Stimulated activated CD4-positive, alpha-beta T cell treated with anti-CD3 and anti-CD28 coated beads, Interleukin-12 subunit alpha, Interleukin-12 subunit beta, amount 100 ng/mL, for 24 hours (primary cell): ENCODE data around the gene NTN3.

Experiments used
- DNase-seq, 2 experiments: peaks; one replicate each; pipeline ENCODE4 v3.0.0-alpha.2; 2020; ENCODE audit warnings: low read depth in 2 of 2

The NTN3 gene

DNA sequence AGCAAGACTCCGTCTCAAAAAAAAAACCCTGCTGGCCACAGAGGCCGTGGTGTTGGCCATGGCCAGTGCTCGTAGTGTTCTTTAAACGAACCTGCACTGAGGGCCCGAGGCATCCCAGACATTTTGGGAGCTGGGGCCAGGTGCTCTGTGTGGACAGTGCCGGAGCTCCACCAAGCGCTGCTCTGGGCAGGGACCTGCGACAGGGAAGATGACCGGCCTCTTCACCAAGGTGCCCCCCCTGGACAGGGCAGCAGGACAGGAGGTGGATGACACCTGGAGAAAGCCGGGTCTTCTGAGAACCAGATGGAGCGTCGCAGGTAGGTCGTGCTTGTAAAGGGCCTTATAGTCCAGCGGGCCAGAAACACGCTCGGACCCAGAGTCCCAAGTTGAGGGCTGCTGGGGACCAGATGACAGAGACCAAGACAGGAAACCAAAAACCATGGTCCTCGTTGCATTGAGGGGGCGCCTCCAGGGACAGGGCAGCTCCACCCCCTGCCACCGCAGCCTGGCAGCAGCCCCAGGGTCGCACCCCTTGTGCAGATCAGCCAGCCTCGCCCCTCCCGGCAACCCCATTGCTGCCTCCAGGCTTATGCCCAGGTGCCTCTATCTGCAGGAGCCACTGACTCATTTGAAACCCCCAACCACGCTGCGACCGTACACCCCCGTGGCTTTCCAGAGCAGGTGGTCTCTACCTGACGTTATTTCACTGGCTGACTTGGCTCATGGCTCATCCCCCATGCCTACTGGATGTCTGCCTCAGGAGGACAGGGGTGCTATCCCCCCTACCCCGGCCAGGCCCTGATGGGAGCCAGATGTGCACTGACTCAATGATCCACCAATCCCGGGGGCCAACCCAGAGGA is 4.2 kb upstream of the NTN3 start:
- no peak for DNase-seq

DNA sequence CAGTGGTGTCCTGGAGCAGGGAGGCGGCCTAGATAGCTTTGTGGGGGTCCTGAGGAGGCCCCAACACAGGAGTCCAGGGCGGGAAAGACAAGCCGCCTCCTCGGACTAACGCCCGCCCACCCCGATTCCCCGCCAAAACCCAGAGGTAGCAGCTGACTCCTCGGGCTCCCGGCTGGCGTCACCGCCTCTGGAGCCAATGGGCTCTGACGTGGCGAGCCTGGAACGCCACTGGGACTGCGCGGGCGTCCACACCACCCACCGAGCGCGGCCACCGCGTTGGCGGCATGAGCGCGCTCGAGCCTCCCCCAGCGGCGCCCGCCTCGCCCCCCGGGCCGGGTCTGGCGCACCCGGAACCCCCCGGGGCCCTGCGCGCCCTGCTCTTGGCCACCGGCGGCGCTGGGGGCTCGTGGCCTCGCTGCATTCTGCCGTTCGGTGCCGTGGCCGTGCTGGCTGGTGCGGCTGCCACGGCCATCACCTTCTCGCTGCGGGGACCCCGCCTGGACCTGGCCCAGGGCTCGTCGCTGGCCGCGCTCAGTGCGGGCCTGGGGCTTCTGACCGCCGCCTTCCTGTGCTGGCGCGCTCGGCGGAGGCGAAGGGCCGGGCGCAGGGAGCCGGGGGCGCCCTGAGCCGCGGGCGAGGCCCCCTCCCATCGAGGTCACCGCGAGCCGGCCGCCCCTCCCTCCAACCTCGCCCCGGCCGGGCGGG is 3.4 kb upstream of the NTN3 start:
- DNase-seq = peak in 1 of 2 experiments; percentile 26

DNA sequence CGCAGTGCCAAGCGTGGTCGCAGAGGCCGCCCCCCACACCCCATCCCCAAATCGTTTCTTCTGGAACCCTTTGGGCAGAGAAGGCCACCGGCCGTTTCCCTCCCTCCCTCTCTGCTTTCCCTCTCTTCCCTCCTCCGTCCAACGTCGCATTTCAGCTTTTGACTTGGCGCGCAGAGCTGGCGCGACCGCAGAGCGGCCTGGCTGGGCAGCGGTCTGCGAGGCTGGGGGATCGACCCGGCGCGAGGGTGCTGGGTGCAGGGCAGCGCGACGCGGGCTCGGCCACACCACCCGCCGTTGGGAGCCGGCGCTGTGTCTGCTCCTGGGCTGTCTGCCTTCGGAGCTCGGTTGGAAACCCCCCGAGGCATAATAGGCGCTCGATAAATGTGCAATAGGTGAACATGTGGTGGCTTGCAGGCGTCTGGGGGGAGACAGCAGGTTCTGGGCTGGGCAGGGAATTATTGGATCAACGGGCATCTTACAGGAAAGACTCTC is 2.8 kb upstream of the NTN3 start:
- no peak for DNase-seq

DNA sequence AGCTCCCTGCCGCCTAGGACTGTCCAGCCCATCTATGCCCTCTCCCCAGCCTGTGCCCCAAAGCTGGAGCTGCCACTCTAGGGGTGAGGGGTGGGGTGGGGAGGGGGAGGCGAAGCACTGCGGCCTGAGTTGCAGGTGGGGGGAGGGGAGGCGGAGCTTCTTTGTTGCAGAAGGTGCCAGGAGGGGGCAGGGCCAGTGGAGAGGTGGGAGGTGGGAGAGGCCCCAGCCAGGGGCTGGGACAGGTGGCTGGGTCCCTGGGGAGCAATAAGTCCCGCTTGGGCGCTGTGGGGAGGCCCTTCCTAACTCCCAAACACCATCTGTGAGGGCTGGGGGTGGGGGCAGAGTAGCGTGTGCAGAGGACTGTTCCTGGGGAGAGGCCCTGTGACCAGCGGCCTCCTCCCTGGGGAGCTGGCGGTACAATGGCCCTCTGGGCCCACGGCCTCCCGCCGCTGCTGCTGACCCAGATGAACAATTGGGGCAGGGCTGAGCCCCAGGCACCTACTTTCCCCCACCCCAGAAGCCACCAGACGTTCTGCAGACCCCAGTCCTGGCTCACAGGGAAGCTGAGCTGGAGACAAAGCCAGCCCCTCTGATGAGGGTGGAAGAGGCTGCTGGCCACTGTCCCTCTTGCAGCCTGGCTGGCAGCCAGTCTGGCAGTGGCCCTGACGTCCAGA is 2.2 kb upstream of the NTN3 start:
- DNase-seq = no peak

DNA sequence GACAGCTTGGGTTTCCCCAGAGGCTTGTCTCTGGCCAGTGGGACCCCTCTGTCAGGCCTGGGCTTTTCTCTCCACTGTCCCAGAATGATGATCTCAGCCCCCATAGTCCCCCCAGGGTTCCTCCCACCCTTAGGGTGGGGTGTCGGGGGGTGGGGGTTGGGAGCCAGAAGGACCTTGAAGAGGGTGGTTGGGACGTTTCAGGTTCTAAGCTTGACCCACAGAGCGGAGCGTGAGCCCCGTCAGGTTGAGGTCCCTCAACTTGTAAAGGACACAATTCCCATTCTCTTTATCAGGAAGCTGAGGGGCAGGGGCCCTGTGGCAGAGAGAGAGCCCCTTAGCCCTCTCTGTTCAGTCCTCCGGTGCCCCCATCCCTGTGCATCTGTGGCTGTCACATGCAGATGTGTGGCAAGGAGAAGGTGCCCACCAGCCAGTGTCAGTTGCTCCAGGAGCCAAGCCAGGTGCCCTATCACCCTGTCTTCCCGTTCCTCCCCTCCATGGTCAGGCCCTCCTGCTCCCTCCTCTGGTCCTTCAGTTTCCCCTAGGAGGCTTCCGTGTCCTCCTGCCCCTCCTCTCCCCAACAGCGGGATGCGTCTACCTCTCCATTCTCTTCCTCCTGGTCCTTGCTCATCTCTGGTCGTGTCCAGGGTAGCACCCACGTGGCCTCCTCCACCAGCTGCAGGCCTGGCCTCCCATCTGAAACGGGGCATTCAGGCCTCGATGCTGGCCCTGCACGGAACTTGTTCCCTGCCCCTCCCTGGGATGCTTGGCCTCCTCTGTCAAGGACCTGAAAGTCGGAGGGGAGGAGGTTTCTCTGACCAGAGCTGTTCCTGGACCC is 1.5 kb upstream of the NTN3 start:
- no peak for DNase-seq

DNA sequence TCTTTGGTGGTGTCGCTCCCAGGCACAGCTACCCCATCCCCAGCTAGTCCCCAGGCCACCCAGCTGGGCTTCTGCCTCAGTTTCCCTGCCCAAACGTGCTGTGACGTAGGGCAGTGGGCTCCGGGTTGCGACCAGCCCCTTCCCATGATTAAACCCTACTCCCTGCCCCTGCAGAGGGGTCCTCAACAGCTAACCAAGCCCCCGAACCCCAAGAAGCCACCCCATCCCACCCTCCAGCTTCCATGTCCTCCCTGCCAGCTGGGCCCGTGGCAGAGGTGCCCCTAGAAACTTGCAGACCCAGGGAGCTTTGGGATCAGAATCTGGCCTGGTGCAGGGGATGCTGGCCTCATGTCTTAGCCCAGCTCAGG is 879 bp upstream of the NTN3 start:
- DNase-seq = no peak

DNA sequence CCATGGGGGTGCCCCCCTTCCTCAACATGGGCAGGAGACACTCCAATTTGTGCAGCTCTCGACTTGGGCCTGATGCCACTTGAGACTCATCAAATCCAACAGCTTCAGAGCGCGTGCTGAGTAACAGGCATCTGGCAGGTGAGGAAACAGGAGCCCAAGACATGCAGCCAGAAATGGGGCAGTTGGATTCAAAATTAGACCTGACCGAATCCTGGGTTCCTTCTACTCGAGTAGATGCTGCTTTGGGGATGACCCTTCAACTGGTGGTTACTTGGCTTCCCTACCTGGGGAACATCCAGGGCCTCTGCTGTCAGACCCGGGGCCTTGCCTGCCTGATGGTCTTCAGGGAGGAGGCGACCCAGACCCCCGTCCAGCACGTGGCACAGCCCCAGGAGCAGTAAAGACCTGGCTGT is 488 bp upstream of the NTN3 start:
- no peak for DNase-seq

DNA sequence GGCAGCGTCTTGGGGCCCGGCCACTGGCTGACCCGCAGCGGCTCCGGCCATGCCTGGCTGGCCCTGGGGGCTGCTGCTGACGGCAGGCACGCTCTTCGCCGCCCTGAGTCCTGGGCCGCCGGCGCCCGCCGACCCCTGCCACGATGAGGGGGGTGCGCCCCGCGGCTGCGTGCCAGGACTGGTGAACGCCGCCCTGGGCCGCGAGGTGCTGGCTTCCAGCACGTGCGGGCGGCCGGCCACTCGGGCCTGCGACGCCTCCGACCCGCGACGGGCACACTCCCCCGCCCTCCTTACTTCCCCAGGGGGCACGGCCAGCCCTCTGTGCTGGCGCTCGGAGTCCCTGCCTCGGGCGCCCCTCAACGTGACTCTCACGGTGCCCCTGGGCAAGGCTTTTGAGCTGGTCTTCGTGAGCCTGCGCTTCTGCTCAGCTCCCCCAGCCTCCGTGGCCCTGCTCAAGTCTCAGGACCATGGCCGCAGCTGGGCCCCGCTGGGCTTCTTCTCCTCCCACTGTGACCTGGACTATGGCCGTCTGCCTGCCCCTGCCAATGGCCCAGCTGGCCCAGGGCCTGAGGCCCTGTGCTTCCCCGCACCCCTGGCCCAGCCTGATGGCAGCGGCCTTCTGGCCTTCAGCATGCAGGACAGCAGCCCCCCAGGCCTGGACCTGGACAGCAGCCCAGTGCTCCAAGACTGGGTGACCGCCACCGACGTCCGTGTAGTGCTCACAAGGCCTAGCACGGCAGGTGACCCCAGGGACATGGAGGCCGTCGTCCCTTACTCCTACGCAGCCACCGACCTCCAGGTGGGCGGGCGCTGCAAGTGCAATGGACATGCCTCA is 773 bp downstream of the NTN3 start:
- DNase-seq = no peak

DNA sequence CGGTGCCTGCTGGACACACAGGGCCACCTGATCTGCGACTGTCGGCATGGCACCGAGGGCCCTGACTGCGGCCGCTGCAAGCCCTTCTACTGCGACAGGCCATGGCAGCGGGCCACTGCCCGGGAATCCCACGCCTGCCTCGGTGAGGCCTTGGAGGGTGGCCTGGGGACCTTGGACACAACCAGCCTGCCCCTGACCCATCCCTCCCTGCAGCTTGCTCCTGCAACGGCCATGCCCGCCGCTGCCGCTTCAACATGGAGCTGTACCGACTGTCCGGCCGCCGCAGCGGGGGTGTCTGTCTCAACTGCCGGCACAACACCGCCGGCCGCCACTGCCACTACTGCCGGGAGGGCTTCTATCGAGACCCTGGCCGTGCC is 1.4 kb downstream of the NTN3 start:
- DNase-seq = no peak

DNA sequence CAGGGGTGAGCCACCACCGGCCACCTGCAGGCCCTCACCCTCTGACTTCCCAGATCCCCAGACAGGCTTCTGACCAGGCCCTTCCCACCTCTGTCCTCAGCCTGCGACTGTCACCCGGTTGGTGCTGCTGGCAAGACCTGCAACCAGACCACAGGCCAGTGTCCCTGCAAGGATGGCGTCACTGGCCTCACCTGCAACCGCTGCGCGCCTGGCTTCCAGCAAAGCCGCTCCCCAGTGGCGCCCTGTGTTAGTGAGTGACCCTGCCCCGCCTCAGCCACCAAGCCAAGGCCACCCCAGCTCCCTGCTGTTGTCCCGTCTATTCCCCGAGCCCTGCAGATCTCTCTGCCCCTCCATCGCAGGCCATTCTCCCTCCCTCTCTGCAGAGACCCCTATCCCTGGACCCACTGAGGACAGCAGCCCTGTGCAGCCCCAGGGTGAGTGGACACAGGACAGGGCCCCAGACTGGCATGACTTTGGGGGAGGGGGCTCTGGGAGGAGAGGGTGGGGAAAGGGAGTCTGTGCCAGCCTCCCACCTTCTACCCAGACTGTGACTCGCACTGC is 1.9 kb downstream of the NTN3 start:
- DNase-seq = no peak

DNA sequence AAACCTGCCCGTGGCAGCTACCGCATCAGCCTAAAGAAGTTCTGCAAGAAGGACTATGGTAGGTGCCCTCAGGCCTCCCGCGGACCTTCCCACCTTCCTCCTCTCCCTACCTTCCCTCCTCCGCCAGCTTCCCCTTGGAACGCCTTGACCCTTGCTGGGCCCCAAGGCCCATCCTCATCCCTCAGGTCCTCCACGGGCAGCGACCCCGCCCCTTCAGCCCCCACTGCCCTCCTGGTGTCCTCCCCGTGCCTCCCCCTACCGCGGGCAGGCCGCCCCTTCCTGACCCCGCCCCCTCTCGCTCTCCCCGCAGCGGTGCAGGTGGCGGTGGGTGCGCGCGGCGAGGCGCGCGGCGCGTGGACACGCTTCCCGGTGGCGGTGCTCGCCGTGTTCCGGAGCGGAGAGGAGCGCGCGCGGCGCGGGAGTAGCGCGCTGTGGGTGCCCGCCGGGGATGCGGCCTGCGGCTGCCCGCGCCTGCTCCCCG is 2.4 kb downstream of the NTN3 start:
- DNase-seq = peak in 1 of 2 experiments; percentile 33

DNA sequence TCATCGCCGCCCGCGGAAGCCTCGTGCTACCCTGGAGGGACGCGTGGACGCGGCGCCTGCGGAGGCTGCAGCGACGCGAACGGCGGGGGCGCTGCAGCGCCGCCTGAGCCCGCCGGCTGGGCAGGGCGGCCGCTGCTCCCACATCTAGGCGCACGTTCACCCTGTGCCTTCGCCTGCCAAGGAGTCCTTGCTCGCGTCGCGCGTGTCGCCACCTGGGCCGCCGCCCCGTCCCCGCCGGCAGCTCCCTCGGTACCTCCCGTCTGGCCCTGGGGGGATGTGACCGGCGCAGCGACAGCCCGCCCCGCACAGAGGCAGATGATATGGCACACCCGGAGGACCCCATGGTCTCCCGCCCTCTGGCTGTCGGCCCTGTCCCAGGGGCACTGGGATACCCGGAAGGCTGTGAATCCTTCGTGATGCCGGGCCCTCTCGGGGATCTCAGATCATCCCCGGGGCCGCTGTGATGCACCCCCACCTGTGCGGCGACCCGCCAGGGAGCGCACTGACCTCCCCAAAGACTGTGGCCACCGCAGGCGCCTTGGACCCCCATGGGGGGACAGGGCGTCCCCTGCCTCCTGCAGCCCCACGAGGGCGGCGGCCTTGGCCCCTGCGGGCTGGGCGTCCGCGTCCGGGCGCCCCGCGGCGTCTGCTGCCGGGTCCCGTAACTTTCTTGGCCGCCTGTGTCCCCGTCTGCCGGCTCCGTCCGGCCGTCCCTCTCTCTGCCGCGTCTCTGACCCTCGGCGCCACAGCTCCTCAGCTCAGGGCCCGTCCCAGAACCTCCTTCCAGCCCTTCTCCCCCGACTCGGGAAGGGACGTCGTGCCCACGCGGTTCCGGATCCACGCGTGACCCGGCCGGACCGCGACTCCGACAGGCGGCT is 3.1 kb downstream of the NTN3 start:
- DNase-seq = peak in 1 of 2 experiments; percentile 31

DNA sequence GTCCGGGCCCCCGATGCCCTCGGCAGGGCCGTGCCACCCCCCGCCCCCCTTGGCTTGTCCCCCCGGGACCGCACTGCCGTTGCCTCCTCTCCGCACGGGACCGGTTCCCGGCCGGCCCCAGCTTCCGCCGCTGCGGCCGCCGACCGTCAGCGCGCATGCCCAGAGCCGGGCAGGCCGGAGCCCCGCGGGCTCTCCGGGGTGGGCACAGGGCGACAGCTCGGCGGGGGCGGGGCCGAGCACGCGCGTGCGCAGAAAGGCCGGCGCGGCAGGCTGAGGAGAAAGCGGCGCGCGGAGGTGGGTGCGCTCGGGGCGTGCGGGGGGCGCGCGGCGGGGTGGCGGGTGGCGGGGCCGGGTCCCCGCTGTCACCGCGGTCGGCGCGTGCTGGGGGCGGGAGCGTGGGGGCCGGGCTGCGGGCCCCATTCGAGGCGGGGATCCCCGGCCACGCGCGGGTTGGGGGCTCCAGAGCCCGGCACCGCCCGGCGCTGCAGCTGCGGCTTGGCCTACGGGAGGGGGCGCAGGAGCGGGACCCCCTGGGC is 3.8 kb downstream of the NTN3 start, which contains the start of gene TBC1D24:
Gene TBC1D24 (plus strand): TSS at position 251 of the 536 bp plus-strand sequence. CDS start 21,022 bp downstream, outside the sequence.
- peak; percentile 61 to 80 for DNase-seq

DNA sequence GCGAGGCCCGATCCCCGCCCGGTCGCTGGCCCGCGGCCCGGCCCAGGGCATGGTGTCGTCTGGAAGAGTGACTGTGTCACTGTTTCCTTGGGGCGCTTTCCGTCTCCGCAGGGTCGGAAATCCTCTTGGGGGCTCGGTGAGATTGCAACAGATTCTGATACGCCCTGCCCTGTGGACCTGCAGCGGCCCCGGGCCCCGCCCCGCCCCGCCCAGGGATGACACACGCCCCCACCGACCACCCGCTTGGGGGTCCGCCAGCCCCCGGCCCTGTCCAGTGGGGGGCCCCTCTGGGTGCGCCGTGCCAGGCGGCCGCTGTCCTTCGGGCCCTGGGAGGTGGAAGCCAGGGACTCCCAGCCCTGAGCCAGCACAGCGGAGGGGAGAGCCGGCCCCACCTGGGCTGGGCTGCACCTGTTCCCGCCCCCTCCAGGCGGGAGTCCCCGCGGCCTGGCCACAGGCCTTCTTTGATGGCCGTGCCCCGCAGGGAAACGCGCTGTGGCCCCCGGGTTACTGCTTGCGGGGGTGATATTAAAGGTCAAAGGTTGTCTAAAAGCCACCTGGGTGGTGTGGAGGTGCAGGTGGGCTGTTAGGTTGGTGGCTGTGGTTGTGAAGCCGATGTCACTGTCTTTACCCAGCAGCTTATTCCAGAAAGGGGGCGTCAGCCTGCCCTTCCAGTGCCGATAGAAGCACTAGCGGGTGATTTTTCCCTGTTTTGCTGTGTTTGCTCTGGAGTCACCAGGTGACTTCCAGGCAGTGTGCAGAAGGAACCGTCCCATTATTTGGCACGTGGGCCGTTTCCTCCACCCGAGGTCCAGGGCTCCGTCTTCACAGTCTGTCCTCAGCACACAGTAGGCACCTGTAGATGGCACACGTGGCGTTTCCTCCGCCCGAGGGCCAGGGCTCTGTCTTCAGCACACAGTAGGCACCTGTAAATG is 4.6 kb downstream of the NTN3 start:
- peak in 1 of 2 experiments; percentile 24 for DNase-seq

DNA sequence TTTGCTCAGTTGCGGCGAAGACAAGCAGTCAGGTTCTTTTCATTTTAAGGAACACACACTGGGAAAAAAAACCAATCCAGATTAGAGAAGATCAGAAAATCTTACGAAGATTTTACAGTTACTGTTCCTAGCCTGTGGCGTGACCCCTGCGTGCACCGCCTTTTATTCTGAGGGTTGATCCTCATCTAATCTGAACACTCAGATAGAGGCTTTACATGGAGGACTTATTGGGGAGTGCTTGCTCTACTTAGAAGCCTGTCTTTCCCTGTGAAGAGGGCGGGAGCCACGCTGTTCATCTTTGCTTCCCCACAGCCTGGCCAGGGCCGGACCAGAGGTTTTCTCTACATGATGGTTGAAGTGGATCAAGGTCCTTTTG is 5.2 kb downstream of the NTN3 start:
- DNase-seq = no peak

DNA sequence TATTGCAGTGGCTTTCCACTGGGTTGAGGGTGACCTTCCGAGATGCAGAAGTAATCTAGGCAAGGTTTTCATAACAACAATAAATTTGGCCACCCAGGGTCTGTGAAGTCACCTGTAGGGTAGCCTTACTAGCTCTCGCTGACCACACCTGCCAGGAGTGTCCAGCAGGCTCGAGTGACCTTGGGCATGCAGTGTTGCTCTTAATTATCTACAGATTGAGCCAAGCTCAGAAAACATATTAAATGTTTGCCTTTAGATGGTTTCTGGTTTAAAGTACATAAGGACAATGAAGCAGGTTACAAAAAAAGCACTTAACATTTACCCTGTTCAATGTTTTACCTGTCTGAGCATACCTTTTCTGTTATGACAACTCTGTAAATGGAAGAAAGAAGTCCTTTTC is 5.6 kb downstream of the NTN3 start:
- no peak for DNase-seq

DNA sequence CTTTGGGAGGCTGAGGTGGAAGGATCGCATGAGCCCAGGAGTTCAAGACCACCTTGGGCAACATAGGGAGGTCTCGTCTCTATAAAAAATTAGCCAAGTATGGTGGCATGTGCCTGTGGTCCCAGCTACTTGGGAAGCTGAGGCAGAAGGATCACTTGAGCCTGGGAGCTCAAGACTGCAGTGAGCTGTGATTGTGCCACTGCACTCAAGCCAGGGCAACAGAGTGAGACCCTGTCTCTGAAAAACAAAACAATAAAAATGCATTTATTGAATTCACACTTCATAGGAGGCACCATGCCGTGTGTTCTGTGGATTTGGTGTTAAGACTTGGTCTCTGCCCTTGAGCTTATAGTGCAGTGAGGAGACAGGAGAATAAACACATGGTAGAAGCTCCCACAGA is 6.2 kb downstream of the NTN3 start:
- DNase-seq = no peak

DNA sequence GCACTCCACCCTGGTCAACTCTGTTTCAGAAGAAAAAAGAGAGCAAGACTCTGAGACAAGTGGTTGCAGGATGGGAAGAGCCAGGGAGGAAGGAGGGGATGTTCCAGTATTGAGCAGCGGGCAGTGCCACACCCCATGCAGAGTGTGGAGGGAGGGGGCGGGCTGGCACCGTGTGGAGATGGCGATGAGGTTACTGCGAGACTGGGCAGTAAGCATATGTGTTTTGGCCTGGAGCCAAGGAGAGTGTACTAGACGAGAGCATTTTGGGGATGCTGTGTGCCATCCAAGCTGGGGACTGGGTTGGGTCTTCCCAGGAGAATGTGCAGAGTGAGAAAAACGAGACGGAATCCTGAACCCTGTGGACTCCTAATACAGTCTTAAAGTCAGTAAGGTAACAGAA is 7.2 kb downstream of the NTN3 start:
- no peak for DNase-seq
